Measurements from ENCODE around the gene VDAC2. TPM values are rescaled to one million over a fixed set of nuclear protein-coding genes. Genes with fewer than 3 reads are reported as not detected.
A peak's percentile ranks its signal among the peaks of the same experiment; 100 is the strongest.

Gene VDAC2
- polyA plus RNA-seq, 6 donors from 2014 or later = 137 to 212 (median 151) TPM

- Mint-ChIP-seq H3K9me3 (peaks cover 0 to 10% (median 4%) of the 10 kb centered on the region in 7 donors), H3K36me3 (no peaks in the 10 kb centered on the region), H3K4me3 (no peak overlapping the region), H3K27me3 (peaks cover 0 to 6% (median 5%) of the 10 kb centered on the region in 3 donors), H3K27ac (no peak overlapping the region), H3K4me1 (no peaks in the 10 kb centered on the region)
- ATAC-seq (ENCODE audit: low read depth in 2 of 2) (no peak), DNase-seq (no peak)
Measured at GRCh38 chr10:75260990-75261389, 50.4 kb downstream of the VDAC2 start.

DNA sequence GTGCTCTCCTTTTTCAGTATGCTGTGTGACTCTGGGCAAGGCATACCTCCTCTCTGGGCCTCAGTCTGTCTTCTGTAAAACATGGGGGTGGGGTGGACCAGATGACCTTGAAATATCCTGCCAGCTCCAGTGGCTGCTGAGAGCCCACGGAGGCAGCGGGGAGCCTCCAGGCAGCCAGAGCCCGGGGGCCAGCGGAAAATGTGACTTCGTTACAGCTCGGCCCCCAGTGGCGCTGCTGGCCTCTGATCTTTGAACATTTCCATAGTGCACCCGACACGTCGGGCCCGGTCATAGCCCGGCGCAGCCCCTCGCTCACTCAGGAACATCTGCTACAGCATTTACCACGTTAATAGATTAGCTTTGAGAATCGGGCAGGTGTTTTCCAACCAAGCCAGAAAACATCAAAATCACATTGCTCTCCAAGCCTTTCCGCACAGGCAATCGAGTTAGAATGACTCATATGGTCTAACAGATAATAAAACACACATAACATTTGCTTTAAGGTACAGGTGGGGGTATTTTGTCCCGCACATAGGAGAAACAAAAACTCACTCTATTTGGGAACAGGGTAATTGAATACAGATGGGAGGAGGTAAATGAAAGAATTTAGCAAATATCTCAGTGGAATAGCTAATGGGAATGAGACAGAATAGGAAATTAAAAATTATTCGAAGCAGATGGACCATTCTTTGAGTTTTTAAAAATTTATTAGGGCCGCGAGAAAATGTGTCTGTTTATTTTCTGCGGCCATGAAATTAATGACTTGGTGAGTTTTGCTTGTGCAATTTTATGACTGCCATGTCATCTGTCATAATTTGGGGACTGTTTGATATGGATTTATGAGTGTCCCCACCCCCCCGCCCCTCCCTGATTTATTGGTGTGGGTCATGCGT lies 51.5 kb downstream of the VDAC2 start:
- ATAC-seq (ENCODE audit: low read depth in 2 of 2) (no peak), DNase-seq (no peak)
- H3K36me3 Mint-ChIP-seq = no peaks in the 10 kb centered on the region
- H3K27me3 Mint-ChIP-seq = peaks cover 0 to 7% (median 6%) of the 10 kb centered on the region in 3 donors
- H3K9me3 Mint-ChIP-seq = peaks cover 0 to 9% (median 3%) of the 10 kb centered on the region in 7 donors
- H3K4me1 Mint-ChIP-seq = no peaks in the 10 kb centered on the region
- no peak overlapping the region for H3K4me3 Mint-ChIP-seq
- H3K27ac Mint-ChIP-seq = peak overlapping the region in 1 of 6 donors; percentile 24

DNA sequence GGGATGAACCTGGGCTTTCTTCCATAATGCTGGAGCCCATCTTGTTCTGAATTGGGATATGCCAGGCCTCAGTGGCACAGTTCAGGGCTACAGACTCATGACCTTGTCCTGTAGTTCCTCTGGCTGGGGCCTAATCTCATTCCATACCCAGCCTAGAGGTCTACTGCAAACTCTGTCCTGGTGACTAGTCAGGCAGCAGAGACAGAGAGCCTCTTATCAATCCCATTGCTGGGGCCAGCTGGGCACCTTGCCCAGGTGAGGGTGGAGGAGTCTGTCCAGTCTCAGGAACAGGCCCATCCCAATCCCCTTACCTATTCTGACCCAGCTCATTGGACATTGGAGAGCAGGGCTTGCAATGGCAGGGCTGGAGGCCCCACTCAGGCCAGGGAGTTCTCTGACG lies 53.2 kb downstream of the VDAC2 start:
- Mint-ChIP-seq H3K4me1 (no peaks in the 10 kb centered on the region), H3K4me3 (no peak overlapping the region), H3K9me3 (peaks cover 0 to 8% (median 3%) of the 10 kb centered on the region in 7 donors), H3K27ac (no peak overlapping the region), H3K36me3 (no peaks in the 10 kb centered on the region), H3K27me3 (peaks cover 0 to 6% (median 5%) of the 10 kb centered on the region in 3 donors)
- no peak for DNase-seq
- no peak for ATAC-seq (ENCODE audit: low read depth in 2 of 2)

DNA sequence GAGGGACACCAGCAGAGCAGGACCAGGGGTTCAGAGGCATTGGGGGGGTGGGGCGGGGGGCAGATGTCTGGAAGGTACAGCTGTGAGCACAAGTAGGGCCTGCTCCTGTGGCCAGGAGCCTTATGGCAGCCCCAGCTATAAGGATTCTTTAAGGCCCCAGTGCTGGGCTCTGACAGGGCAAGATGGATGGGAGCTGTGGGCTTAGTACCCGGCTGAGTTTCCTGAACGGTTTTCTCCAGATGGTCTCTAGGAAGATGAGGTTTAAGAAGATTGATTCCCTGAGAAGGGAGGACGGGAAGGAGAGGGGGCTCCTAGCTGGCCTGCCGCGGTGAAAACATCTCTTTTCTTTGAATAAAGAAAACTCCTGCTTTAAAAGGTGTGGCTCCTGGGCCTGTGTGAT lies 55.3 kb downstream of the VDAC2 start:
- ATAC-seq (ENCODE audit: low read depth in 2 of 2) (no peak), DNase-seq (no peak)
- Mint-ChIP-seq H3K27me3 (peaks cover 0 to 6% (median 5%) of the 10 kb centered on the region in 3 donors), H3K4me1 (no peaks in the 10 kb centered on the region), H3K27ac (no peak overlapping the region), H3K36me3 (no peaks in the 10 kb centered on the region), H3K4me3 (no peak overlapping the region), H3K9me3 (peaks cover 0 to 3% (median 0%) of the 10 kb centered on the region in 7 donors)

GRCh38 chr10:75266945-75267344 lies 56.3 kb downstream of the VDAC2 start:
- ATAC-seq (ENCODE audit: low read depth in 2 of 2) (no peak), DNase-seq (no peak)
- Mint-ChIP-seq H3K27ac (no peak overlapping the region), H3K27me3 (peaks cover 0 to 6% (median 5%) of the 10 kb centered on the region in 3 donors), H3K9me3 (no peaks in the 10 kb centered on the region), H3K4me3 (no peak overlapping the region), H3K36me3 (no peaks in the 10 kb centered on the region), H3K4me1 (no peaks in the 10 kb centered on the region)

DNA sequence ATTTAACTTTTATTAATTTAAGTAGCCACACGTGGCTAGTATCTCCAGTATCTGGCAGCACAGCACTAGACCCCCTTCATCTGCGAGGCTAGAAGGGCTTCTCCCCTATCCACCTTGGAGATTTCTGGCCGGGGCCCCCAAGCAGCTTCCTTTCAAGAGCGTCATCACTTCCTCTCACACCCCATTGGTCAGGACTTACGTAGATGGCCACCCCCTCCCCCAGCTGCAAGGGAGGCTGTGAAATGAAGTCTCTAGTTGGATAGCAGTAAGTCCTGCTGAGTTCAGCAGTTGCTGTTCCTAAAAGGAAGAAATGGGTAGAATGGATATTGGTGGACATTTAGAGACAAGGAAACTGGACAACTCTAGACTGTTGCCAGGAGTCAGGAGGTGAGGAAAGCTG lies 59.0 kb downstream of the VDAC2 start:
- Mint-ChIP-seq H3K27ac (peak overlapping the region in 1 of 6 donors; percentile 20), H3K9me3 (no peaks in the 10 kb centered on the region), H3K36me3 (no peaks in the 10 kb centered on the region), H3K4me3 (no peak overlapping the region), H3K4me1 (no peaks in the 10 kb centered on the region), H3K27me3 (peaks cover 4 to 10% (median 7%) of the 10 kb centered on the region in 3 donors)
- ATAC-seq (ENCODE audit: low read depth in 2 of 2) (no peak), DNase-seq (no peak)

DNA sequence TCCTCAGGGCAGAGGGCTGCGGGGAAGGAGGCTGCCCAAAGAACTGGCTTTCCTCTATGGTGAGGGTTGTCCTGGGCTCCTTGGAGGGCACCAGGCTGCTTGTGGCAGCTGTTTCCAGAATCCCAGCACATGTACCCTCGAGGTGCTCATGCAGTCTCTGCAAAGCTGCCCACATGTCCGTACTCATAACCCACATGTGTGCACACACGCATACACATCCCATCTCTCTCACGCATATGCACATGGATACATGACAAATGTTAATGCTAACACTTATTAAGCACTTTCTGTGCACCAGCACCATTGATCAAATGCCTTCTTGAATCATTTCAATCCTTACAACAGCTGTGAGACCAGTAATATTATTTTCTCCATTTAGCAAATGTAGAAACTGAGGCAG lies 61.5 kb downstream of the VDAC2 start:
- Mint-ChIP-seq H3K4me3 (no peak overlapping the region), H3K27ac (no peak overlapping the region), H3K36me3 (no peaks in the 10 kb centered on the region), H3K9me3 (no peaks in the 10 kb centered on the region), H3K4me1 (peaks cover 0 to 10% (median 0%) of the 10 kb centered on the region in 3 donors), H3K27me3 (peaks cover 6 to 18% (median 11%) of the 10 kb centered on the region in 3 donors)
- no peak for ATAC-seq (ENCODE audit: low read depth in 2 of 2)
- no peak for DNase-seq

DNA sequence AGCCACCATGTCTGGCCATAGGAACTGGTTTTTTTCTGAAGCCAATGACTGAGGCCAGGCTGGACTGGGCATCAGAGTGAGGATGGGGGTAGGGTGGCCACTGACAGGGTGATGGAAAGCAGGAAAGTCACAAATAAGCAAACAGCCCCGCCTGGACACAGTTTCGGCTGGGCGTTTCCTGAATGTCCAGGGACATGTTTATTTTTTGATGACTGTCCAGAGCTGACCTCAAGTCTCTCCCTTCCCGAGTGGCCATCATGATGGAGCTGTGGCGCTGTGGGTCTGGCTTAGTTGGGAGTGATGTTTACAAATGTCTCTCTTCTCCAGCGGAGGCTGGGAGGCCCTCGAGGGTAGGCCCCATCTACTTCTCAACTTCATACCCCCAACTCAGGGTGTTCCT lies 62.3 kb downstream of the VDAC2 start:
- ATAC-seq (ENCODE audit: low read depth in 2 of 2) (no peak), DNase-seq (no peak)
- Mint-ChIP-seq H3K27me3 (peaks cover 6 to 18% (median 11%) of the 10 kb centered on the region in 3 donors), H3K9me3 (no peaks in the 10 kb centered on the region), H3K4me3 (no peak overlapping the region), H3K36me3 (no peaks in the 10 kb centered on the region), H3K27ac (no peak overlapping the region), H3K4me1 (peaks cover 0 to 10% (median 0%) of the 10 kb centered on the region in 3 donors)

GRCh38 chr10:75276069-75276872 lies 65.7 kb downstream of the VDAC2 start:
- Mint-ChIP-seq H3K27ac (peak overlapping the region in 1 of 6 donors; percentile 56), H3K4me3 (no peak overlapping the region), H3K27me3 (peaks cover 21 to 46% (median 29%) of the 10 kb centered on the region in 3 donors), H3K9me3 (no peaks in the 10 kb centered on the region), H3K36me3 (no peaks in the 10 kb centered on the region), H3K4me1 (peaks cover 0 to 10% (median 0%) of the 10 kb centered on the region in 3 donors)
- DNase-seq (no peak), ATAC-seq (ENCODE audit: low read depth in 2 of 2) (no peak)

GRCh38 chr10:75280236-75280635 lies 69.6 kb downstream of the VDAC2 start:
- Mint-ChIP-seq H3K36me3 (no peaks in the 10 kb centered on the region), H3K9me3 (peaks cover 0 to 3% (median 0%) of the 10 kb centered on the region in 7 donors), H3K27ac (no peak overlapping the region), H3K4me1 (peaks cover 0 to 9% (median 0%) of the 10 kb centered on the region in 3 donors), H3K27me3 (peaks cover 29 to 60% (median 48%) of the 10 kb centered on the region in 3 donors), H3K4me3 (no peak overlapping the region)
- no peak for DNase-seq
- no peak for ATAC-seq (ENCODE audit: low read depth in 2 of 2)

Other genes starting within 250 kb of the VDAC2 start
- gene SAMD8, start 99.1 kb upstream of the VDAC2 start, polyA plus RNA-seq (ENCODE audit: low read depth in 6 of 6) = 10 to 100 TPM; 11.9 to 20.1 (median 15.6) TPM
- gene COMTD1, start 25.2 kb downstream of the VDAC2 start, polyA plus RNA-seq (ENCODE audit: low read depth in 6 of 6) = 1 to 10 TPM; 3.1 to 7.0 (median 6.0) TPM
- gene ZNF503, start 191.0 kb downstream of the VDAC2 start, polyA plus RNA-seq (ENCODE audit: low read depth in 6 of 6) = not detected
- 1 to 10 TPM in 1 of 6 donors, not detected in 5; 2.1 TPM for gene LRMDA, start 220.8 kb downstream of the VDAC2 start, polyA plus RNA-seq (ENCODE audit: low read depth in 6 of 6)

Measured in naive B cell (primary cell).